ENCODE results near the gene CYB5R4. TPM values are rescaled to one million over a fixed set of nuclear protein-coding genes. Genes with fewer than 3 reads are reported as not detected.

CYB5R4 gene, protein sequence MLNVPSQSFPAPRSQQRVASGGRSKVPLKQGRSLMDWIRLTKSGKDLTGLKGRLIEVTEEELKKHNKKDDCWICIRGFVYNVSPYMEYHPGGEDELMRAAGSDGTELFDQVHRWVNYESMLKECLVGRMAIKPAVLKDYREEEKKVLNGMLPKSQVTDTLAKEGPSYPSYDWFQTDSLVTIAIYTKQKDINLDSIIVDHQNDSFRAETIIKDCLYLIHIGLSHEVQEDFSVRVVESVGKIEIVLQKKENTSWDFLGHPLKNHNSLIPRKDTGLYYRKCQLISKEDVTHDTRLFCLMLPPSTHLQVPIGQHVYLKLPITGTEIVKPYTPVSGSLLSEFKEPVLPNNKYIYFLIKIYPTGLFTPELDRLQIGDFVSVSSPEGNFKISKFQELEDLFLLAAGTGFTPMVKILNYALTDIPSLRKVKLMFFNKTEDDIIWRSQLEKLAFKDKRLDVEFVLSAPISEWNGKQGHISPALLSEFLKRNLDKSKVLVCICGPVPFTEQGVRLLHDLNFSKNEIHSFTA
- total RNA-seq: 13.4 and 15.5 TPM in 2 replicates

DNA sequence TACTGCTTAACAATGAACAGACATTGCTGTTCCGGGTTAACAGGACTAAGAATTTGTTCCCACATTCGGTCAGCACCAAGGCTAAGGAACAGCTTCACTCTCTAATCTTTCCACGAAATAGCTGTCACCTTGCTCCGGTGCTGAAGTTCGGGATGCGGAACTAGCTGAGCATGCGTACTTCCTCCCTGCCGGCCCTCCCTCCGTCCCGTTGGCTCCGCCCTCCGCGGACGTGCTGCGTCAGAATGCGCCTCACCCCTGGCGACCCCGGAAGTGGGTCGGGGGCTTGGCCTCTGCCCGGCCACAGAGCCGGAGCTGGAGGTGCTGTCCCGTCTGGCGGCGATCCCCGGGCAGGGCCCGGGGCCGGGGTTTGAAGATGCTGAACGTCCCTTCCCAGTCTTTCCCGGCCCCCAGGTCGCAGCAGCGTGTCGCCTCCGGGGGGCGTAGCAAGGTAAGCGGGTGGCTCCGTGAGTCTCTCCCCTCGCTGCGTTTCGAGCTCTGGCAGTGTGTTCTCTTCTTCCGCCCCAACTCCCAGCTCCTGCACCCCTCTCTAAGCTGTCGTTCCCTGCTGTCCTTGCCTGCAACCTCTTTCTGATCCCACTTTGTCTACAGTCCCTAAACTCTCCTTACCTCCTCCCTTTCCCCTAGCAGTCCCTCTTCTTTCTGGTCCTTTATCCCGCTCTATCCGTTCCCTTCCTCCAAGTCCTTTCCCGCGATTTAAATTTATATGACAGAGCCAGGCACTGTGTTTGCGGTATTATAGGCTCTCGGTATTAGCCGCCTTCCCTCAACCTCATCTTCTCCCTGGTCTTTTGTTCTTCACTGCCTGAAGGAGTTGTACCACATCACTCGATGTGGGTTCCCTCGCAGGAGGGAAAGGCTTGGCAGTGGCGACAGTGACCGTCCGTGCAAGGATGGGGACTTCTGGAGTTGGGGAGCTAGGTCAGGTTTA is at the start of gene CYB5R4:
TSS of gene CYB5R4 (plus strand) at position 280 of the 949 bp plus-strand sequence. CDS start at position 374, 94 bp downstream.

DNA sequence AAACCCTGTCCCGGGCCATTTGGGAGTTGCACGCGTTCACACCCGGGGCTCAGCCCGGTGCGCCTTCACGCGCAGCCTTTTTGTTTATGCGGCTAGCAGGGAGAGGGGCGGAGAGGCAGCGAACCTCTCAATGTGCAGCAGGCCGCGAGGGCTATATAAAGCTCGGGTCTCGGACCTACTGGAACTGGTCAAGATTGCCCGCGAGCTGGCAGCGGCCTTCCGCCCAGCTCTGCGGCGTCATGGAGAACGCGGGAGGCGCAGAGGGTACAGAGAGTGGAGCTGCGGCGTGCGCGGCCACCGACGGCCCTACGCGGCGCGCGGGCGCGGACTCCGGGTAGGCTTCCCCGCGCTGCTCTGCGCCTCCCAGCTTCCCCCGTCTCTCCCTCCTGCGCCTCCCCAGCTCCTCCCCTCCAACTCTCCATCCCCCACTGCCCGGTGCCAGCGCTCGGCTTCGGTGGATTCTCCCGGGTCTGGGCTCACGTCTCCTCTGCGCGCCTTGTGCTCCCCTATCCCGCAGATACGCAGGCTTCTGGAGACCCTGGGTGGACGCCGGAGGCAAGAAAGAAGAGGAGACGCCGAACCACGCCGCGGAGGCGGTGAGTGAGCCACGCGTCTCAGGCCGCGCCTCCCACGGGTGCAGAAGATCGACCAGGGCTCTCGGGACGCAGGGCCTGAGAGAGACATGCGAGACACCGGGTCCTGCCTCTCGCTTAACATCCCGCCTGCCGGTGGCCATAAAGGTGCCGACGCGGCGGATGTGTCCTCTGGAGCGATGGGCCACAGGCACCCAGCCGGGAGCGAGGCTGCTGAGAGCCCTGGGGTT is 6.1 kb upstream of the CYB5R4 start, which contains the start of gene RIPPLY2:
TSS of gene RIPPLY2 (plus strand) at position 183 of the 823 bp plus-strand sequence. CDS start at position 240, 57 bp downstream.

Other genes starting within 250 kb of the CYB5R4 start
- not detected in 2 replicates for gene SNAP91, start 150.6 kb upstream of the CYB5R4 start, total RNA-seq
- 0.11 TPM in 1 of 2 replicates, not detected in the other for gene RIPPLY2, start 6.3 kb upstream of the CYB5R4 start, total RNA-seq
- gene MRAP2, start 174.1 kb downstream of the CYB5R4 start, total RNA-seq: 0.08 and 0.19 TPM in 2 replicates